Upper lobe of left lung (tissue), 4 donors: ENCODE measurements around the gene ANKLE2.

ENCODE experiments used
- EP300 ChIP-seq, 4 donors: sonication (generic); formaldehyde crosslinking; IDR thresholded peaks; one replicate each; pipeline ENCODE4 v1.5.1; 2017; ENCODE audit warnings: antibody characterized with exemption in 4 of 4, control low read depth in 2 of 4
- POLR2A ChIP-seq, 4 donors: fragments of 450-650 bp; IDR thresholded peaks; one replicate each; pipeline ENCODE4 v1.5.1; 2016 to 2017; ENCODE audit warnings: antibody characterized with exemption in 4 of 4, mild to moderate bottlenecking in 2 of 4
- TF ChIP-seq, protein P1 (sequence below), 6 experiments: fragments of 450-650 bp in 4 of 6; fragments of 200-600 bp in 2 of 6; sonication (generic) in 2 of 6; IDR thresholded peaks; one replicate each; pipeline ENCODE4 v1.5.1; 2016 to 2019; ENCODE audit warnings: antibody characterized with exemption in 6 of 6

DNA sequence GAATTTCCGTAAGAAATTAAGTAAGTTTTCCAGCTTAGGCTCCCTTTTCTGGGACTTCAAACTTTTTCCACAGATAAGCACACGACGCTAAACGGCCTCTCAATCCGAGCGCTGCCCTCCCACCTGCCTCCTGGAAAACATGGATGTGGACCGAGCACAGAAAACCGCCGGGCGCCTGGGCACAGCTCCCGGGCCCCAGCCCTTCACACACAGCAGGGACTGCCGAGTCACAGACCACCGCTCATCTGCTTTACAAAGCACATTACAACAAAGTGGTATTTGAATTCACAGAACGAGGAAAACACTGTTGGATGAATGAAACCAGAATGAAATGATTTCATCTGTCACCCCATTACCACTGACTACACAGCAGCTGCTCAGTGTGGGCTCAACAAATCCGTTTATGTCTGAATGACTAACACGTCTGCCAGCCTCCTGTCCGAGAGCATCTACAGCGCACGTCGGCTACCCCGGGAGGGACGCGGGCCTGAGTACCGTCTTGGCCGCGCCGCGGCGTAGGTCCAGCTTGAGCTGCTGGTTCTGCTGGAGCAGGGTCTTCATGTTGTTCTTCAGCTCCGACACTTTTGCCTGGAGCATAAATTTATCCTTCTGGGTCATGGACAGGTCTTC lies 13.1 kb upstream of the ANKLE2 start:
- TF ChIP-seq, protein P1, sequence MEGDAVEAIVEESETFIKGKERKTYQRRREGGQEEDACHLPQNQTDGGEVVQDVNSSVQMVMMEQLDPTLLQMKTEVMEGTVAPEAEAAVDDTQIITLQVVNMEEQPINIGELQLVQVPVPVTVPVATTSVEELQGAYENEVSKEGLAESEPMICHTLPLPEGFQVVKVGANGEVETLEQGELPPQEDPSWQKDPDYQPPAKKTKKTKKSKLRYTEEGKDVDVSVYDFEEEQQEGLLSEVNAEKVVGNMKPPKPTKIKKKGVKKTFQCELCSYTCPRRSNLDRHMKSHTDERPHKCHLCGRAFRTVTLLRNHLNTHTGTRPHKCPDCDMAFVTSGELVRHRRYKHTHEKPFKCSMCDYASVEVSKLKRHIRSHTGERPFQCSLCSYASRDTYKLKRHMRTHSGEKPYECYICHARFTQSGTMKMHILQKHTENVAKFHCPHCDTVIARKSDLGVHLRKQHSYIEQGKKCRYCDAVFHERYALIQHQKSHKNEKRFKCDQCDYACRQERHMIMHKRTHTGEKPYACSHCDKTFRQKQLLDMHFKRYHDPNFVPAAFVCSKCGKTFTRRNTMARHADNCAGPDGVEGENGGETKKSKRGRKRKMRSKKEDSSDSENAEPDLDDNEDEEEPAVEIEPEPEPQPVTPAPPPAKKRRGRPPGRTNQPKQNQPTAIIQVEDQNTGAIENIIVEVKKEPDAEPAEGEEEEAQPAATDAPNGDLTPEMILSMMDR (IDR thresholded peaks at IDR 0.05) = no peak
- TF ChIP-seq EP300 (IDR thresholded peaks at IDR 0.05) = no peak
- TF ChIP-seq POLR2A (IDR thresholded peaks at IDR 0.05) = no peak
